Stimulated activated CD4-positive, alpha-beta T cell treated with anti-CD3 and anti-CD28 coated beads, TNF-alpha, amount 100 ng/mL, for 24 hours (primary cell): ENCODE measurements around the gene FOSL1.

Experiments used
- DNase-seq, 3 experiments: peaks; one replicate each; pipeline ENCODE4 v3.0.0-alpha.2; 2020; ENCODE audit warnings: low read depth in 3 of 3

The FOSL1 gene

GRCh38 chr11:65919573-65920371 lies 19.6 kb upstream of the FOSL1 start:
- peak; percentile 33 to 54 (median 42) for DNase-seq

- DNase-seq, result peak; percentile 97 to 98 (median 98)
These were observed 19.0 kb upstream of the FOSL1 start, which contains the start of gene DRAP1 for GRCh38 chr11:65919141-65919572. TSS of gene DRAP1 (plus strand) at chr11:65919426. CDS start at chr11:65919502, 76 bp downstream.

- DNase-seq, result no peak
These were observed 18.3 kb upstream of the FOSL1 start, which contains the start of gene C11orf68 for GRCh38 chr11:65918211-65919140. TSS of gene C11orf68 (minus strand) at chr11:65919062. CDS start at chr11:65919031, 31 bp downstream.

GRCh38 chr11:65917434-65918210 lies 17.4 kb upstream of the FOSL1 start:
- DNase-seq, result no peak

GRCh38 chr11:65917077-65917433 lies 16.9 kb upstream of the FOSL1 start:
- DNase-seq, result no peak

- no peak for DNase-seq
These were observed 16.2 kb upstream of the FOSL1 start for GRCh38 chr11:65916391-65916790.

DNA sequence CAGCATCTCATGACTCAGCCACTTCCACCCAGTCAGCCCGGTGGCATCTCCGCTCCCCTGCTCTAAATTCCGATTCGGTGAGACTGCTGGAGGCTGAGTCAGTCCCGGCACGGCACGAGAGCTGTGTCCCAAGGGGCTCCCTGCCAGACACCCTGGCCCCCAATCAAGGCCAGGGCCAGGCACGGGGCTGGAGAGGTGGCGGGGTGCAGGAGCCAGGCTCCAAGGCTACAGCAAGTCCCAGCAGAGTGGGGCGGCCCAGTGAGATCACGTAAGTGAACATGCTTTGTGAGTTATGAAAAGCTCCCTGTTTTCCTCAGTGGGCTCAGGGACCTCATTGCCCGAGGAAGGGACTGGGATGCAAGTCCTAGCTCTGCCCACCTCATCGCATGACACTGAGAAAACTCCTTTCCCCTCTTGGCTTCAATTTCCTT lies 15.6 kb upstream of the FOSL1 start:
- no peak for DNase-seq

- DNase-seq, result no peak
These were observed 15.1 kb upstream of the FOSL1 start for GRCh38 chr11:65915101-65915820.

DNA sequence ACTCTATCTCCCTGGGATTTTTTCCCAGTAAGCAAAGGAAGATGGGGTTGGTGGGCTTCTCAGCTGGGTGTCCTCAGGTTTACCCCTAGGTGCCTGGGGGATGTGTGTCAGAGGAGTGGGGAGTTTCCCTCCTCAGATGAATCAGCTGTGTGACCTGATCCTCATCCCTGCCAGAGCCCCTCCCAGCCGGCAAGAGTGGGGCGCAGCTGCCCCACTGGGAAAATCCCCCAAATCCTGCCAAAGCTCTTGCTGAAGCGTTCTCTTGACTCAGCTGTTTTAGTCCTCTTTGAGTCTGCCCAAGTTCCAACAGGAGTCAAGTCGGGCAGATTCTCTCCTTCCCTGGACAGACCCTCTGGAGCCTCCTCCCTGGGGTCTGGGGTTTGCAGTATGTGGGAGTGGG lies 12.7 kb upstream of the FOSL1 start:
- no peak for DNase-seq

- no peak for DNase-seq
These were observed 11.7 kb upstream of the FOSL1 start for GRCh38 chr11:65911682-65912568.

DNA sequence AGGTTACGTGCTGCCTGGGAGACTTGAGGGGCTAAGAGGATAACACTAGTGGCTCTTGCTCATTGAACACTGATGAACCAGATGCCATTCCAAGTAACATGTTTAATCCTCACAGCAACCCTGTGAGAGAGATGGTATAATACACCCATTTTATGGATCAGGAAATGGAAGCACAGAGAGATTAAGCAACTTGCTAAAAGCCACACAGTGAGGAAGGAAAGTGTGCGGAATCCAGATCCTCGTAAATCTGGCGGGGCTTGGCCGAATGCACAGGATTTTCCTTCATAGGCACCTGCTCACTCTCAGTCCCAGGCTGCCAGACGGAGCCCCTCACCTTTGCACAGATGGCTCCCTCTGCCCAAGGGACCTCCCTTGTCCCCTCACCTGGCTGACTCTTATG lies 7.7 kb upstream of the FOSL1 start:
- DNase-seq, result no peak

- DNase-seq, result no peak
These were observed 6.4 kb upstream of the FOSL1 start for GRCh38 chr11:65906602-65907001.

DNA sequence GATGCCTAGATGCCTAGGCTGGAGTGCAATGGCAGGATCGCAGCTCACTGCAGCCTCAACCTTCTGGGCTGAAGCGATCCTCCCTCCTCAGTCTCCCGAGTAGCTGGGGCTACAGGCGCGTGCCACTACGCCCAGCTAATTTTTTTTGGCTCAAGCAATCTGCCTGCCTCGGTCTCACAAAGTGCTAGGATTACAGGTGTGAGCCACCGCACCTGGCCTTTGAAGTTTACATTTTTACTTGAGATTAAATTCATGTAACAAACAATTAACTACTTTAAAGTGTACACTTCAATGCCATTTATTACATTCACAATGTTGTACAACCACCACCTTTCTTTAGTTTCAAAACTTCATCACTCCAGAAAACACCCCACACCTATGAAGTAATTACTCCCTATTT lies 3.5 kb upstream of the FOSL1 start:
- DNase-seq, result no peak

DNA sequence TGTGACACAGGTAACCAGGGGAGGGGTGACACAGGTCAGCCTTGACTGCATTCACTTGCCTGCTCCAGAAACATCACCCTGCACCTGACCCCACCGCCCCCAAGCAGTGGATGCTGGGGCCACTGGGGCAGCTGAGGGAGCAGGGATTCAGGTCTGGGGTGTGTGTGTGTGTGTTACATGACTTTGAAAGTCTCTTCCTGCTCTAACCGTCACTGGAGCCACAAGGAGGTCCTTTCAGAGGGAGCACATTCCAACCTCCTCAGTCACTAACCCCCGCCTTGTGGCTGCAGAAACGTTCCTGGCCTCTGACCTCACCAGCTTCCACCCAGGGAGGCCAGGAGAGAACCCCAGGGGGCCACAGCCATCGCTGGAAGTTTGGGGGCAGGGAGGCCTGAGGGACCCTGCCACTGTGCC lies 2.9 kb upstream of the FOSL1 start:
- no peak for DNase-seq

- no peak for DNase-seq
These were observed 652 bp upstream of the FOSL1 start for GRCh38 chr11:65900899-65901180.

- DNase-seq, result peak; percentile 42 to 81 (median 57)
These were observed 648 bp downstream of the FOSL1 start for GRCh38 chr11:65899356-65900124.

- no peak for DNase-seq
These were observed 1.4 kb downstream of the FOSL1 start for GRCh38 chr11:65898656-65899355.

GRCh38 chr11:65897020-65897471 lies 3.1 kb downstream of the FOSL1 start:
- no peak for DNase-seq
